Measurements from ENCODE around the gene MSH2.

Gene MSH2

DNA sequence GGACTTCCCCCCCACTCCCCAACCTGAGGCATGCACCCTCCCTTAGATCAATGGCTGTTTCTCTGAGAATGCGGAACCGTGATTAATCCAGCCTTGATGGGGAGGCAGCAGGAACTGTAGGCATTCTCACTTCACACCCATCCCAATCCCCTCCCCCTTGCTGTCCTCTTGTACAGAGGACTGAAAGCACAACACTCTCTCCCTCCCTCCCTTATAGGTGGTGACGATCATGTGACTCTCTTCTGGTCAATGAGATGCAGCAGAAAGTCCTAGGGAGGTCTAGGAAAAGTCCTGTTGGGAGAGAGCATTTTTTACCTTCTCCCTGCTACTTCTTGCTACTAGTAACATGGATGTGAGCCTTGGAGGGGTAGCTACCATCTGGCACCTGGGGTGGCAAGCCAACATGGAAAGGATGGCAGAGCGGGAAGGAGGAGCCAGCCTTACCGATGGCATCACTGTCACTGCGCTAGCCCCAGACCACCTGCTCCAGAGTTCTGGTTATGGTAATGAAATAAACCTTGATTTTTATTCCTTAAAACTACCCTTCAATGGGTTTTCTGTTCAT lies 106.9 kb downstream of the MSH2 start:
- DNase-seq, result no peak

DNA sequence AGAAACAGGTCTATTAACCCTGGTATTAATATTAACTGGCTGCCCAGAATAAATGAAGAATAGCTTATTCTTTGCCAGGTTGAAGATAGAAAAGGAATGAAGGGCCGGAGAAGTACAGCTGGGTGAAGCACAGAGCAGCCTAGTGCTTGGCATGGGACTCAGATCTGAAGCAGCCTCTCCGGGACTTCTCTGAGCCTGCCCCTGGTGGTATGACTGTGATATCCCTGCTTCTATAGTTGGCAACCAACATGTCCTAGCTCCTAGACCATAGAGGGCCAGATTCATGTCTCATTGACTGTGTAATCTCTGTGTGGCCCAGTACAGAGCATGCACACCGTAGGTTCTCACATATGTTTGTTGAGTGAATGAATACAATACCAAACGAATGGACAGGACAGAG lies 107.8 kb downstream of the MSH2 start:
- no peak for DNase-seq

DNA sequence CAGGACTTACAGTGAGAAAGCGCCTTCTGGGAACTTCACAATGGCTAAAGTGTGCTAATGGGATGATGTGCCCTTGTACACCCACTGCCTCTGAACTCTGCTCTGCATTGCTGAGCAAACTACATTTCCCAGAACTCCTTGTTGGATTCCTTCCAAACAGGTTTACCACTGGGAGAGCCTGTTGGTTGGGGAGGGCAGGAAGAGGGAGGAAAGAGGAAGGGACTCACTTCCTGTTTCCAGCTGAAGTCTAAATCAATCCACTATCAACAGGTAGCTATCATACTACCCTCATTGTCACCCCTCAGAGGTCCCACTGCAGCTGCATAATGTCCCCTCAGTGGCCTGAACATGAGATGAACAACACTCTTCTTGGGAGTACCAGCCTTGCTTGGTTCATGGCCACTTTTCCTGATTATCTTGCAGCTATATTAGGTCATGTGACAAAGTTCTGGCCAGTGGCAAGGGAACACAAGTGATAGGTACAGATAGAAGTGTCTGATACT lies 109.7 kb downstream of the MSH2 start:
- DNase-seq, result no peak

DNA sequence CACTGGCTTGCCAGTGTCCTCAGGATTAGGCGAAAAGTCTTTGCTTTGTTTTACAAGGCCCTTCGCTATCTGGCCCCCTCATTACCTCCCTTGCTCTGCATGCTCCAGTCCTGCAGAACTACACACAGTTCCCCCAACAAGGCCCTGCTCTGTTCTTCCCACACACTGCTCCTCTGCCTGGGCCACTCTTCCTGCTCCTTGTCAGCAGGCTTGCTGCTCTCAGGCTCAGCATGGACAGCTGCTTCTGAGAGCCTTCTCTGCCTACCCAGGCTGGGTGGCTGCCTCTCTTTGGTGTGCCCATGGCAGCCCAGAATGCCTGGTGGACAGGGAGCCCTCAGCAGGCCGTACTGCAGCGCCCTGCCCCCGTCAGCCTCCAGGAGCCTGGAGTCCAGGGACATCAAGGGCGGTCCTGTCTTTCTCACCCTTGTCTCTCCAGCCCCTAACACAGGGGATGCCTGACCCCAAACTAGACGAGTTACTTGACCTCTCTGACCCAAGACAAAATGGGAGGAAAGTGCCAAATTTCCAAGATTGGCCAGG lies 111.1 kb downstream of the MSH2 start:
- no peak for DNase-seq

DNA sequence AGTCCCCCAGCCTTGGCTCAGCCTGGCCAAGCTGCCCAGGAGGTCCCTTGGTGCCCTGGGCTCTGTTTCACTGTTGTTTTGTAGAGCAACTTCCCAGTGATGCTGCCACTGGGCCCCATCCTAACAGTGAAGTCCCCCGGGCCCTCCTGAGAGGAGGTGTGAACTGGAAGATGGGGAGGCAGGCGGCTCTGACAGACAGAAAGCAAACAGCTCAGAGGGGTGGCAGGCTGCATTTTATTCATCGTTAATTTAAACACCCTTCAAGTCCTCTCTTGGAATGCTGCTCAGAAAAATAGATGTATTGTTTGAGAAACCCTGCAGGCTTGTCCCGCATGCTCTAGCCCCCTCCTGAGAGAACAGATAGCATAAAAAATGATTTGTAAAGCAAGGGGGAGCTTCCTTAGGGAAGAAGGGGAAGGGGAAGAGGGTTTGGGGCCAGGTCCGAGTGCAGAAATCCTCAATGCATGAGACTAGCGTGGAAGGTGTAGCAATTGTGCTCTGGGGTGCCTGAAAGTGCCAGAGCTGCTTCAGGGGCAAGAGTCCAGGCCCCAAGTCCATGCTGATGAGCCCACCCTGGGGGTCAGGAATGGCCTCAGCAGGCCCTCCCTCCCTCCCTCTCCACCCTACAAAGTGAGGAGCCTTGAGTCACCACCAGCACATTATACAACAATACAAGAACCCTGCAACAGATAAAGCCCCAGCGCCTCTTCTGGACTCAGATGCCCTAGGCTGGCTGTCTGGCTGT lies 113.6 kb downstream of the MSH2 start:
- DNase-seq, result no peak

DNA sequence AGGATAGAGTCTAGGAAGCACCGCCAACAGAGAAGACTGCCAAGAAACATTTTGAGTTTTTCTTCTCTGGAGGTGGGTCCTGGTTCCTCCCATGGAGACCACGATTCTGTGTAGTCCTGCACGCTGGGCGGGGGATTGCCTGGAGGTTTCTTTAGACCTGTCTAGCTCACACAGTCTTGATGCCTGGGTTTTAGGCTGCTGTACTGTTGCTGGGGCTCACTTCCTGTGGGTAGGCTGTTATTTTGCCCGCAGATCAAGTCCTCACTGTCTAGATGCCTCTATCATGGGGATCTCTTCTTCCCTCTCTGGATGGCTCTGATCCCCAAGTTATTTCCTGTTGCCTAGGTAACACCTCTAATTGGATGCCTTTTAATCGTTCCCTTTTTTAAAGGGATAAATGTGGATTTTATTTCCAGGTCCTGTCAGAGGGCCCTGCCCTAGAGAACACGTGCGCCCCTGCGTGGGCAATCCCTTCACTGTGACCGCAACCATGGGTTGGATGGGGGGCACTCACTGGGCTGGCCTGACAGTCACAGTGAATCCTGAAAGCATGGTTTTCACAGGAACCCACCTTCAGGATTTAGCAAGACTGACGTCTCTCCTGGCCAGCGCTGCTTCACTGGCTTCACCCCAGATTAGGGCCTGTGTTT lies 115.7 kb downstream of the MSH2 start:
- DNase-seq, result no peak

DNA sequence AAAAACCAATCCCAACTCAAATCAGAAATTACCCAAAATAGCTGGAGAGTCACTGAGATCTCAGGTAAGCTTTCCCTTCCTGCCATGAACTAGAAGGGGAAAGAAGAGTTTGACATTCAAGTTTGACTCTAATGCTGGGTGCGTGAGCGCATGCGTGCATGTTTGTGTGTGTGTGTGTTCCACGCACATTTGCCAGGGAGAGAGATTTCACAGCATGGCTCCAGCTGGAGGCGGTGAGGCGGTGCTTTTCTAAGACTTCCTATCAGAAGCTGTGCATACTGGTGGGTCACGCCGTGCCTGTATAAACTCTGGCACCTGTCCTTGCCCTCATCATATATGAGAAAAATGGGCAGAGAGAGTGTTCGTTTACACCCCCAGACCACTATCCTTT lies 116.2 kb downstream of the MSH2 start:
- DNase-seq, result no peak

DNA sequence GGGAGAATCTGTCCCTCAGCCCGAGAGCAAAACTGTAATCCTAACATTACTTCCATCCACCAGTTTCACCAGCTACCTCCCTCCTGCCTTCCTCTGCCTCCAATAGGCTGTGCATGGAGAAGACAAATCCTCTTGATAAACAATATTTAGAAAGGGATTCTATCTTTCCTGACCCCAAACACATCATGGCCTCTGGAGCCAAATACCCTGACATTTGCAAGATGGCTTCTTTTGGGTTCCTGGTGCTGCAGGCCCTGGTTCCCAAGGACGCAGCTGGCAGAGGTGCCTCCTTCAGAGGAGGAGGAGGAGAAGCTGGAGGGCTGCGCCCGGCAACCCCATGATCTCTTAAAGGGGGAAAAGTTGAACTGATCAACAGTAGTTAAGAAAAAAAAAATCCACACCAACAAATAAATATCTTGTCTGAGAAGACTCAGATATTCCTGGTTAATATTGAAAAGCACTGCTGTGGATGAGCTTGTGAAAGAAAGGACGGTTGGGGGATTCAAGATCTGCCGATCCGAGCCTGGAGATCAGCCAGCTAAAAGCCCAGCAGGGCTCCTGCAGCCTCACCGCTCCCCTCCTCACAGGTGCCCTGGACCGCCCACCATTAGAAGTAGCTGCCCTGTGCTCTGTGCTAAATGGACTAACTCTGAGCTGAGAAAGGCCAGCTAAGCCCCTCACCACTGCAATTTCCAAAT lies 116.8 kb downstream of the MSH2 start:
- DNase-seq, result no peak

DNA sequence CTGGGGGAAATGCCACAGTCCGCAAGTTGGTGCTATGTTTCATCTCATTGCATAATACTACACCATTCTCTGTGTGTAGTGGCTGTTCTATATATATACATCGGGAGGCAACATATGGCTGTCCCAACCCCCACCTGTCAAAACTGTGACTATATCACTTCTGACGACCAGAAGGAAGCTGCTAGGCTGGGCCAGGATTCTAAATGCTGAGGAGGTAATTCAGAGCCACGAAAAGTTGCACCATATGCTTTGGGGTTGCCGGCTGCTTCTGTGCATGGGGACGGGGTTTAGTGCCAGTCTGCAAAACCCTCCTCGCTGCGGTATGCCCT lies 117.3 kb downstream of the MSH2 start:
- peak; percentile 49 for DNase-seq

DNA sequence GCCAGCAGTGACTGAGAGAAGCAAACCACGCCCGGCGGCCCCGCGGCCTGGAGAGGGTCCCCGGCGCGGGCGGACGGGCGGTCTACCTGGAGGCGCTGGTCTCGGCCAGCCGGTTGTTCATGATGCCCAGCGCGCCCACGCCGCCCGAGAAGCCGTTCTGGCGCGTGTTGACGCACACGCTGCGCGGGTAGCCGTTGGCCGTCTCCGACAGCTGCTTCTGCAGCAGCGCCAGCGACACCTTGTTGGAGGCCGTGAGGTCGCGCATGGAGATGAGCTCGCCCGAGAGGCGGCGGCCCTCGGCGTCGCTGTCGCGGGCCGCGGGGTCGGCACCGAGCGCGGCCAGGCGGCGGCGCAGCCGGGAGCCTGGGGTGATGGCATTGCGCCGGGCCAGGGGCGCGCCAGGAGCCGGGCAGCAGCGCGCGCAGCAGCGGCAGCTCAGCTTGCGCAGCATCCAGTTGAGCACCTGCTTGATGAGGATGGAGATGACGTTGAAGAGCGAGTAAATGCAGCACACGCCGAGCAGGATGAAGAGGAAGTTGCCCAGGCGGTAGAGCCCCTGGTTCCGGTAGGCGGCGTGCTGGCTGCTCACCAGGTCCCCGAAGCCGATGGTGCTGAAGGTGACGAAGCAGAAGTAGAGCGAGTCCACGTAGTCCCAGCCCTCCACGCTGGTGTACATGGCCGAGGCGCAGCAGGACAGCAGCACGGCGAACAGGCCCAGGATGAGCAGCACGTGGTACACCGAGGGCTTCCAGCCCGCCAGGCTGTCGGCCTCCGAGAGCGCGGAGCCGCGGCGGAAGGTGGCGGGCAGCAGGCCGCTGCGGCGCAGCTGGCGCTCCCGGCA lies 118.1 kb downstream of the MSH2 start:
- DNase-seq, result peak; percentile 75

DNA sequence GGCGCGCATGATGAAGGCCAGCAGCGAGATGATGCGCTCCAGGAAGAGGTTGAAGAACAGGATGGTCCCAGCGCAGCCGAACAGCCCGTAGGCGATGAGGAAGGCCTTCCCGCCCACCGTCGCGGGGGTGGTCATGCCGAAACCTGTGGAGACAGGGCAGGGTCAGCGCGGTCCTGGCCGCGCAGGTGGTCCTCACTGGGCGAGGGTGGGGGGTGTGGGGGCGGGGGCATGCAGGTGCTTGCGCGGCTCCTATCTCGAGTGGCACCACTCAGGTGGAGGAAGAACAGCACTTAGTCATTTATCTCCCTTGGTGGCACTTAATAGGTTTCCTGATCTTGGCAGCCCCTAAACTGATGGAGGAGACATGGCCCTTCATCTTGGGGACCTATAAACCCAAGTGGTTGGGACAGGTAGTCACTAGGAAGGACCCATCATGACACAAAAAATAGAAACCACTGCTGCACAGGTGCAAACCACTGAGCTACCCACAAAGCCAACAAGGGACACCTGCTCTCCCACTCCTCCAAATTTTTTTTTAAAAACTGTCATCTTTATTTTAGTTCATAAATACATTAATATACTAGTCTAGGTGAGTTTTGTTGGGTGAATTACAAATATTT lies 118.8 kb downstream of the MSH2 start:
- no peak for DNase-seq

DNA sequence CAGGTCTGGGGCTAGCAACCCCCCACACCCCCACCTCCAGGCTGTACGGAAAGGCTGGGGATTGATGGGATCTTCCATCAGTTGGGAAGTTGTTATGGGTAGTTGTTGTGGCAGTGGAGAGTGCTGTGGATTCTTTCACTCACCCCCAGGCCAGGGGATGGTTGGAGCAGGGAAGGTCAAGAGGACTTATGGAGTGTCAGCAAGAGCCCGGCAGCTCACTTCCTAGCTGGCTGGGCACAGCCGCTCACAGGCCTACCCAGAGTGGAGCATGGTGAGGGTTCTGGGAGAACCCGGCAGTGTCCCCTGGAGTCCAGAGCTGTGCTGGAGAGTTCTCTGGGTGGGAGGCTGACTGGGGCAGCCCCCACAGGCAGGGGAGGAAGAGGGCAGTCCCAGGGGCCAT lies 122.2 kb downstream of the MSH2 start:
- no peak for DNase-seq

DNA sequence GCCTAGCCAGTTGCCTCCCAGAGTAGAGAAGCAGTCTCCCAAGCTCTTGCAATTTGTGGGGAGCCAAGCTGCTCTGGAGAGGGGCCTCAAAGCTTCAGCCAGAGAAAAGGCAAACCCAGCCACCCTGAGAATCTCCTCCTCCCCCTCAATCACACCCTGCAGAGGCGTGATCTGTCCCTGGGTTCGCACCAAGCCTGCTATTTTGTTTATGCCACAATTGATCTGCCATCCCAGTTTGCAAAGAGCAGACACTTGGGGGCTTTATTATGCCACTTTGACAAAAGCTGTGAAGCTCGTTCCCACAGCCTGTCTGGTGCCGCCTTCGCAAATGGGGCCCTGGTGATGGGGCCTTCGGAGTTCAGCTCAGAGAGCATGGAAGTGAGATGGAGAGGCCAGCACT lies 125.5 kb downstream of the MSH2 start:
- no peak for DNase-seq

DNA sequence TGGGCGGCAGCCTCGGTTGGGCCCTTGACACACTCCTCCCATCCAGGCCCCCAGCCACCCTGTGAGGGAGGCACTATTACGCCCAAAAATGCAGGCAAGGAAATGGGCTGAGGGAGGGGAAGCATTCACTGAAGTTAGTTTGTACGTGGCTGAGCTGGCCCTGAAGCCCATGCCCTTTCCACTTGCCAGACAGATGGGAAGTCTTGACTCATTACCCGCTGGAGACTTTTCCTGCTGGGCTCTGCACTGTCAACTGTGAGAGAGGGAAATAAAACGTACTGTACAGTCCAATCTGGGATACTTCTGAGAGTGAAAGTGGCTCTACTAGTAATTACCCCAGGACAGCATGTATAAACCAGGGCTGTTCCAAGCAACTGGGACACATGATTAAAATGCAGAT lies 125.9 kb downstream of the MSH2 start:
- DNase-seq, result no peak

DNA sequence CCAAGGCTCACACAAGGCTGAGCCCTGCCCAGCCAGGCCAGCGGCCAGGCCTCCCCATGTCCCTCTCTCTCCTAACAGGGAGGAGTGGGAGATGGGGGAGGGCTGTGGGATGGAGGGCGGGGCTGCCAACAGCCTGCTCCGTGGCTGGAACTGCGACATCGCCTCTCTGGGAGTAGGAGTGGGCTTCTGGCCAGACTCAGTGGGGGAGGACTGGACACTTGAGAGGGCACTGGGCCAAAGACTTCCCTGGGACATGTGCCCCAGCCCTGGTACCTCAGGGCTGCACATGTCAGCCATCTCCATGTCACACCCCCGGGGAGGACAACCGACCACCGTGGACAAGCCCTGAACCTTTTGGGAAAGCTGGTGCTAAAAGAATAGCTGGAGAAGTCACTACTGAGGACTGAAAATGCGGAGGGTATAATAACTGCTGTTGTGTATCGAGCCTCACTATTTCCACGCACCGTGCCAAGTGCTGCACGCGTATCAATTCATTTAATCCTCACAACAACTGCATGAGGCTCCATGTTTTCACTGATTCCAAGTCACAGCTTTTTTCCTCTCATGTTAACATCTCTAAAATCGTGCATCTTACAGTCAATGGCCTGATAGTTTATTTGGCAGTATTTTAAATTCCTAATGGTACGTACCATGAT lies 127.3 kb downstream of the MSH2 start:
- no peak for DNase-seq

DNA sequence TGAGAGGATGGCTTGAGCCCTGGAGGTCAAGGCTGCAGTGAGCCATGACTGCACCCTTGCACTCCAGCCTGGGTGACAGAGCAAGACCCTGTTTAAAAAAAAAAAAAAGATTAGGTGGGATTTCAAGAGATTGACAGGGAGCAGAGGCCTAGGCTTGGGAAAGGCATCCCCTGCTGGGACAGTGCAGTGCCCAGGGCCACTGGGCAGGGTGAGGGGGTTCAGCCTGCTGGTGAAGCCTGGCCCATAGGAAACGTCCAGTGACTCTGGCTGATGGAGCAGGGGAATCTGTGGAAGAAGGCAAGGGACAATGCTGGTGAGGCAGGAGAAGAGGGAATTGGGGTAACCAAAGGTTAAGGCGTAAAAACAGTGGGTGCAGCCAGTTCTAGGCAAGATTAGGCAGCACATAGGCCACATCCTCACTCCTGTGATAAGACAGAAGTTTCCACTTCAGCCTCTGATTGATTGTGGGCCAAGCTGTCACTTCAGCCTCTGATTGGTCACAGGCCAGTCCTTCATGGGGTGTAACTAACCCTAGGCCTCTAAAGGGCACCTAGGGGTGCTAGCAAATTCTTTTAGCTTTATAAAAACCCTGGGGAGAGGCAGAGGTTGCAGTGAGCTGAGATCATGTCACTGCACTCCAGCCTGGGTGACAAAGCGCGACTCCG lies 128.6 kb downstream of the MSH2 start:
- DNase-seq, result no peak

Measured in 8988T (cell line).